ENCODE results near the gene AGMO. TPM values are rescaled to one million over a fixed set of nuclear protein-coding genes. Genes with fewer than 3 reads are reported as not detected.

Gene AGMO
- polyA plus RNA-seq, 3 donors, result not detected

DNA sequence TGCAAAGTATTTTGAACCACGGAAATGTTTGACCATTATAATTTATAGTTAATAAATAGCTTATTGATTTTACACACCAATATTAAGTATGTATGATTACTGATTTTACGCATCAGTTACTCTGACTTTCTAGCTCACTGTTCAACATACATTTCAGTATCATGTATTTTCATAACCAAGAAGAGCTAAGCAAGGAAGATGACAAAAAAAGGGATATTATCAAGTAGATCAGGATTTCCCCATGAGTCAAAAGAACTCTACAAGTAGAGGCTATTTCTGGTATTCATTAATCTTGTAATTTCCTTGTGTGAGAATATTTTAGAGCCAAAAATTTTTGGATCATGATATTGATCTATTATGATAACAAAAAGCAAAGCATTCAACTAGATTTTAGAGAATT lies 131.6 kb downstream of the AGMO start:
- no peak overlapping the region for H3K27ac ChIP-seq (ENCODE audit: low read depth in 1 of 2, low read length in 2 of 2)
- Mint-ChIP-seq H3K27ac (no peak overlapping the region), H3K9me3 (peaks cover 0 to 3% (median 0%) of the 10 kb centered on the region in 7 donors), H3K4me1 (no peaks in the 10 kb centered on the region), H3K4me3 (no peak overlapping the region), H3K36me3 (no peaks in the 10 kb centered on the region), H3K27me3 (ENCODE audit: low read depth in 3 of 3) (no peaks in the 10 kb centered on the region)
- no peaks in the 10 kb centered on the region for H3K36me3 ChIP-seq (replicated peaks in 1 of 2; ENCODE audit: control insufficient read depth in 1 of 2, insufficient read depth in 2 of 2, low read length in 2 of 2)
- H3K4me1 ChIP-seq (ENCODE audit: control insufficient read depth in 1 of 2, insufficient read depth in 2 of 2, low read length in 2 of 2), result no peaks in the 10 kb centered on the region
- H2AFZ ChIP-seq (ENCODE audit: insufficient read depth, low read depth, low read length, poor library complexity, severe bottlenecking), result no peak overlapping the region
- no peaks in the 10 kb centered on the region for H3K79me2 ChIP-seq (ENCODE audit: insufficient read depth, low read length)
- no peak overlapping the region for H3K4me2 ChIP-seq (replicated peaks; ENCODE audit: extremely low read depth, low read length, poor library complexity, severe bottlenecking)
- no peak overlapping the region for H3K9ac ChIP-seq (ENCODE audit: insufficient read depth, low read length, poor library complexity, severe bottlenecking)
- no peak overlapping the region for H3K4me3 ChIP-seq (replicated peaks in 1 of 3; ENCODE audit: low read depth in 2 of 3, low read length in 3 of 3)
- peaks cover 0 to 3% of the 10 kb centered on the region in 2 donors for H3K9me3 ChIP-seq (replicated peaks in 1 of 2; ENCODE audit: control insufficient read depth in 1 of 2, insufficient read depth in 1 of 2, low read length in 2 of 2)
- H3K27me3 ChIP-seq (ENCODE audit: control insufficient read depth in 2 of 2, insufficient read depth in 2 of 2, low read length in 2 of 2), result no peaks in the 10 kb centered on the region
- intact Hi-C loops (cut with micrococcal nuclease), result no loop called here
- WGBS (ENCODE audit: insufficient coverage), result no CpG with 5 or more reads among the region's 2 CpGs
- no peaks in the 10 kb centered on the region for H4K20me1 ChIP-seq (ENCODE audit: insufficient read depth, low read length)
- no peak for DNase-seq
- TF ChIP-seq, protein P1, sequence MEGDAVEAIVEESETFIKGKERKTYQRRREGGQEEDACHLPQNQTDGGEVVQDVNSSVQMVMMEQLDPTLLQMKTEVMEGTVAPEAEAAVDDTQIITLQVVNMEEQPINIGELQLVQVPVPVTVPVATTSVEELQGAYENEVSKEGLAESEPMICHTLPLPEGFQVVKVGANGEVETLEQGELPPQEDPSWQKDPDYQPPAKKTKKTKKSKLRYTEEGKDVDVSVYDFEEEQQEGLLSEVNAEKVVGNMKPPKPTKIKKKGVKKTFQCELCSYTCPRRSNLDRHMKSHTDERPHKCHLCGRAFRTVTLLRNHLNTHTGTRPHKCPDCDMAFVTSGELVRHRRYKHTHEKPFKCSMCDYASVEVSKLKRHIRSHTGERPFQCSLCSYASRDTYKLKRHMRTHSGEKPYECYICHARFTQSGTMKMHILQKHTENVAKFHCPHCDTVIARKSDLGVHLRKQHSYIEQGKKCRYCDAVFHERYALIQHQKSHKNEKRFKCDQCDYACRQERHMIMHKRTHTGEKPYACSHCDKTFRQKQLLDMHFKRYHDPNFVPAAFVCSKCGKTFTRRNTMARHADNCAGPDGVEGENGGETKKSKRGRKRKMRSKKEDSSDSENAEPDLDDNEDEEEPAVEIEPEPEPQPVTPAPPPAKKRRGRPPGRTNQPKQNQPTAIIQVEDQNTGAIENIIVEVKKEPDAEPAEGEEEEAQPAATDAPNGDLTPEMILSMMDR (IDR thresholded peaks at IDR 0.05), result no peak

DNA sequence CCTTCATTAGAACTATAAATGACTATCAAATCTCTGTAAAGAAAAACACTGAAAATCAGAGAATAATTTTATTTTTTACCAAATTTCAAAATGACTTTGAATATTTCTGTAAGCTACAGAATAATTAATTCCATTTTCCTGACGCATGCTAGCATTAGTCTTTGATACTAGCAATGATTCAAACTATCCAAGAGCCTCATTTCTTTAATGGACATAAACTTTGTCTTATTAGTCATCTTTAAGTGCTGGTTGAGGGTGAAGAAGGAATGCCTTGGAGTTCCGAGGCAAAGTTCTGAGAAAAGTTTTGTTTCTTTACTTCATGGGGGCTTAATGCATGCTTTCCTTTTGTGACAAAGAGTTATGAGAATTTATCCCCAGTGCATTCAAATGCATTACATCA lies 137.3 kb downstream of the AGMO start:
- Histone ChIP-seq H3K79me2 (ENCODE audit: insufficient read depth, low read length) (no peaks in the 10 kb centered on the region), H4K20me1 (ENCODE audit: insufficient read depth, low read length) (no peaks in the 10 kb centered on the region), H3K27ac (ENCODE audit: low read depth in 1 of 2, low read length in 2 of 2) (no peak overlapping the region), H3K4me1 (ENCODE audit: control insufficient read depth in 1 of 2, insufficient read depth in 2 of 2, low read length in 2 of 2) (no peaks in the 10 kb centered on the region), H3K4me3 (replicated peaks in 1 of 3; ENCODE audit: low read depth in 2 of 3, low read length in 3 of 3) (no peak overlapping the region), H3K27me3 (ENCODE audit: control insufficient read depth in 2 of 2, insufficient read depth in 2 of 2, low read length in 2 of 2) (no peaks in the 10 kb centered on the region), H3K9me3 (replicated peaks in 1 of 2; ENCODE audit: control insufficient read depth in 1 of 2, insufficient read depth in 1 of 2, low read length in 2 of 2) (peaks cover 0 to 3% of the 10 kb centered on the region in 2 donors), H3K36me3 (replicated peaks in 1 of 2; ENCODE audit: control insufficient read depth in 1 of 2, insufficient read depth in 2 of 2, low read length in 2 of 2) (no peaks in the 10 kb centered on the region), H2AFZ (ENCODE audit: insufficient read depth, low read depth, low read length, poor library complexity, severe bottlenecking) (no peak overlapping the region), H3K4me2 (replicated peaks; ENCODE audit: extremely low read depth, low read length, poor library complexity, severe bottlenecking) (no peak overlapping the region), H3K9ac (ENCODE audit: insufficient read depth, low read length, poor library complexity, severe bottlenecking) (no peak overlapping the region)
- H3K4me3 Mint-ChIP-seq, result no peak overlapping the region
- no peaks in the 10 kb centered on the region for H3K4me1 Mint-ChIP-seq
- H3K9me3 Mint-ChIP-seq, result peaks cover 0 to 3% (median 0%) of the 10 kb centered on the region in 7 donors
- WGBS (ENCODE audit: insufficient coverage), result no CpG with 5 or more reads among the region's 2 CpGs
- TF ChIP-seq, protein P1 (IDR thresholded peaks at IDR 0.05), result no peak
- no peak for DNase-seq
- H3K36me3 Mint-ChIP-seq, result no peaks in the 10 kb centered on the region
- H3K27me3 Mint-ChIP-seq (ENCODE audit: low read depth in 3 of 3), result peaks cover 0 to 1% (median 0%) of the 10 kb centered on the region in 3 donors
- no peak overlapping the region for H3K27ac Mint-ChIP-seq
- intact Hi-C loops (cut with micrococcal nuclease), result no loop called here
